Measurements from ENCODE around the gene ZNRF1. TPM values are rescaled to one million over a fixed set of nuclear protein-coding genes. Genes with fewer than 3 reads are reported as not detected.

ZNRF1 gene
- total RNA-seq (23.1 TPM), polyA plus RNA-seq (ENCODE audit: insufficient read depth, low read depth, low replicate concordance) (10.8 TPM)
- long read RNA-seq, donor 1, full-length matches to known transcripts: 30 of 30 reads
- long read RNA-seq, donor 1, partial matches to known transcripts: 0 of 30 reads
- long read RNA-seq, donor 1, other reads (novel, unspliced or antisense): 0 of 30 reads
- long read RNA-seq, donor 2, full-length matches to known transcripts: 19 of 19 reads
- long read RNA-seq, donor 2, partial matches to known transcripts: 0 of 19 reads
- long read RNA-seq, donor 2, other reads (novel, unspliced or antisense): 0 of 19 reads
- long read RNA-seq, donor 3, full-length matches to known transcripts: 27 of 27 reads
- long read RNA-seq, donor 3, partial matches to known transcripts: 0 of 27 reads
- long read RNA-seq, donor 3, other reads (novel, unspliced or antisense): 0 of 27 reads
- long read RNA-seq, donor 4, full-length matches to known transcripts: 5 of 5 reads
- long read RNA-seq, donor 4, partial matches to known transcripts: 0 of 5 reads
- long read RNA-seq, donor 4, other reads (novel, unspliced or antisense): 0 of 5 reads
- long read RNA-seq, donor 5, full-length matches to known transcripts: 6 of 6 reads
- long read RNA-seq, donor 5, partial matches to known transcripts: 0 of 6 reads
- long read RNA-seq, donor 5, other reads (novel, unspliced or antisense): 0 of 6 reads
- long read RNA-seq, donor 6, full-length matches to known transcripts: 13 of 13 reads
- long read RNA-seq, donor 6, partial matches to known transcripts: 0 of 13 reads
- long read RNA-seq, donor 6, other reads (novel, unspliced or antisense): 0 of 13 reads
- long read RNA-seq, donor 7, full-length matches to known transcripts: 31 of 36 reads
- long read RNA-seq, donor 7, partial matches to known transcripts: 1 of 36 reads
- long read RNA-seq, donor 7, other reads (novel, unspliced or antisense): 4 of 36 reads
- long read RNA-seq, donor 8, full-length matches to known transcripts: 26 of 31 reads
- long read RNA-seq, donor 8, partial matches to known transcripts: 5 of 31 reads
- long read RNA-seq, donor 8, other reads (novel, unspliced or antisense): 0 of 31 reads
- long read RNA-seq, donor 9, full-length matches to known transcripts: 8 of 8 reads
- long read RNA-seq, donor 9, partial matches to known transcripts: 0 of 8 reads
- long read RNA-seq, donor 9, other reads (novel, unspliced or antisense): 0 of 8 reads
- long read RNA-seq, donor 10, full-length matches to known transcripts: 24 of 24 reads
- long read RNA-seq, donor 10, partial matches to known transcripts: 0 of 24 reads
- long read RNA-seq, donor 10, other reads (novel, unspliced or antisense): 0 of 24 reads

DNA sequence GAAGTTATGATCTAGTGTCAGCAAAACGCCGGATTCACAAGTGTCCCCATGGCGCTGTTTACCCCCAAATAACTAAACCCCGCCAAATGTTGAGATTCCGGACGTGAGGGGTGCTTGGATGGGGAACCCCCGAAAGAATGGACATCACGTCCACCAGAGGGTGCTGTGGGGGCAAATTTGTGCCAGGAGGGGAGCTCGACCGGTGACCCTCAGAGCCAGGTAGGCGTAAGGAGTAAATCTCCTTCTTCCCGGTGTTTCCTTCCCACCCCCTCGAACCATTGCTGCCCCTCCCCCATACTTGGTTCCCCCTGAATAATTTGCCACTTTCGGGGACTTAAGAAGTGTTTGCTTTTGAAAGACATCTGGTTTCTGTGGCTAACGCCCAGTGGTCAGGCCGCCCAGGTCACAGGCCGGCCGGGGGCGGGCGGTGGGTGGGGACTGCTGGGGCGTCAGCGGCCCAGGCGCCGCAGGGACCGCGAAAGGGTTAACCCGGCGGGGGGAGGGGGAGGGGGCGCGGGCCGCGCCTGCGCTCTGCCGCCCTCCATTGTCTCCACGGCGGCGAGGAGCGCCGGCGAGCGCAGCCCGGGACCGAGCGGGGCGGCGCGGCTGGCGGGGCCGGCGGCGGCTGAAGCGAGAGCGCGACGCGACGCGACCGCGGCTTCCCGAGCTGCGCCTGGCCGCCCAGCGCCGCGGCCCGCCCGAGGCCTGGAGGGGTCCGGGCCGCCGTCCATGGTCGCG is at the start of gene ZNRF1:
TSS of gene ZNRF1 (plus strand) at position 544 of the 738 bp plus-strand sequence. CDS start 648 bp downstream, outside the sequence.
- H3K9ac ChIP-seq (ENCODE audit: low read length in 3 of 3): peak within 1 kb of the TSS; percentile 16 to 58 (median 21)
- intact Hi-C loops (cut with DNase I): loop anchor here (5.0 kb wide), 1 partner anchor 114 kb away; no protein-coding TSS in a partner anchor
- peak within 1 kb of the TSS; percentile 83 to 84 for H3K27ac ChIP-seq (ENCODE audit: low read depth in 2 of 2, low read length in 2 of 2)
- peaks cover 0 to 17% (median 0%) of the 10 kb centered on the region in 3 donors for H3K4me1 ChIP-seq (ENCODE audit: control insufficient read depth in 2 of 3, insufficient read depth in 2 of 3, low read depth in 1 of 3, low read length in 3 of 3)
- DNase-seq (peak; percentile 89 to 95 (median 92)), FAIRE-seq (no peak)
- no peaks in the 10 kb centered on the region for H3K36me3 ChIP-seq (ENCODE audit: control insufficient read depth in 2 of 3, insufficient read depth in 3 of 3, low read length in 3 of 3)
- TF ChIP-seq CTCF (IDR thresholded peaks at IDR 0.05; ENCODE audit: borderline replicate concordance, extremely low read depth, insufficient read depth): peak; percentile 74
- H3K9me3 ChIP-seq (ENCODE audit: control insufficient read depth in 2 of 3, insufficient read depth in 1 of 3, low read length in 3 of 3): no peaks in the 10 kb centered on the region
- no peaks in the 10 kb centered on the region for H3K27me3 ChIP-seq (ENCODE audit: control insufficient read depth, insufficient read depth, low read length)
- peak within 1 kb of the TSS; percentile 73 to 83 (median 74) for H3K4me3 ChIP-seq (ENCODE audit: low read length in 3 of 3)

- H3K36me3 ChIP-seq (ENCODE audit: control insufficient read depth in 2 of 3, insufficient read depth in 3 of 3, low read length in 3 of 3): peaks cover under 1 to 23% (median 7%) of the 10 kb centered on the region in 3 donors
Measured at GRCh38 chr16:74949309-74949708, 49.5 kb upstream of the ZNRF1 start.

More at GRCh38 chr16:74949309-74949708, 49.5 kb upstream of the ZNRF1 start:
- no peak for DNase-seq
- intact Hi-C loops (cut with DNase I): no loop called here
- no peak overlapping the region for H3K9ac ChIP-seq (ENCODE audit: low read length in 3 of 3)
- H3K27ac ChIP-seq (ENCODE audit: low read depth in 2 of 2, low read length in 2 of 2): no peak overlapping the region
- TF ChIP-seq CTCF (IDR thresholded peaks at IDR 0.05; ENCODE audit: borderline replicate concordance, extremely low read depth, insufficient read depth): no peak
- H3K4me1 ChIP-seq (ENCODE audit: control insufficient read depth in 2 of 3, insufficient read depth in 2 of 3, low read depth in 1 of 3, low read length in 3 of 3): peaks cover 0 to 6% (median 0%) of the 10 kb centered on the region in 3 donors
- FAIRE-seq: no peak
- H3K4me3 ChIP-seq (ENCODE audit: low read length in 3 of 3): no peak overlapping the region
- no peaks in the 10 kb centered on the region for H3K27me3 ChIP-seq (ENCODE audit: control insufficient read depth, insufficient read depth, low read length)
- no peaks in the 10 kb centered on the region for H3K9me3 ChIP-seq (ENCODE audit: control insufficient read depth in 2 of 3, insufficient read depth in 1 of 3, low read length in 3 of 3)
